CD14-positive monocyte (primary cell): ENCODE data around the gene TTYH3. TPM values are rescaled to one million over a fixed set of nuclear protein-coding genes. Genes with fewer than 3 reads are reported as not detected.

ENCODE experiments used
- DNase-seq, 3 donors: peaks; one replicate each; pipeline ENCODE4 v3.0.0-alpha.2; 2011 to 2022
- H2AFZ ChIP-seq: 2 replicates; pipeline ENCODE4 v1.6.0; 2012; ENCODE audit warnings: mild to moderate bottlenecking, low read depth, low read length, inconsistent platforms; ENCODE audit not compliant: insufficient read depth, poor library complexity, severe bottlenecking
- H3K27ac ChIP-seq, 2 donors: 1 replicate in 1 of 2; 2 replicates in 1 of 2; pipeline ENCODE4 v1.5.1; 2012 to 2013; ENCODE audit warnings: low read length in 2 of 2, control low read depth in 1 of 2, inconsistent platforms in 1 of 2, low read depth in 1 of 2, mild to moderate bottlenecking in 1 of 2
- H3K27me3 ChIP-seq, 2 donors: one replicate each; pipeline versions ENCODE4 v1.6.0 to v1.6.1; 2011 to 2013; ENCODE audit warnings: low read length in 2 of 2; ENCODE audit not compliant: control insufficient read depth in 2 of 2, insufficient read depth in 2 of 2
- H3K36me3 ChIP-seq, 2 donors: replicated peaks in 1 of 2; 1 replicate in 1 of 2; 2 replicates in 1 of 2; pipeline versions ENCODE4 v1.5.1 to v1.6.1; 2012 to 2013; ENCODE audit warnings: low read length in 2 of 2, control low read depth in 1 of 2, inconsistent platforms in 1 of 2, mild to moderate bottlenecking in 1 of 2; ENCODE audit not compliant: insufficient read depth in 2 of 2, control insufficient read depth in 1 of 2
- H3K4me1 ChIP-seq, 2 donors: 1 replicate in 1 of 2; 2 replicates in 1 of 2; pipeline versions ENCODE4 v1.5.1 to v1.6.1; 2012 to 2013; ENCODE audit warnings: low read length in 2 of 2, control low read depth in 1 of 2, inconsistent platforms in 1 of 2, mild to moderate bottlenecking in 1 of 2, moderate library complexity in 1 of 2; ENCODE audit not compliant: insufficient read depth in 2 of 2, control insufficient read depth in 1 of 2
- H3K4me2 ChIP-seq: replicated peaks from 2 replicates; pipeline ENCODE3; 2012; ENCODE audit warnings: low read length, moderate library complexity, mild to moderate bottlenecking; ENCODE audit not compliant: poor library complexity, severe bottlenecking; ENCODE audit errors: extremely low read depth
- H3K4me3 ChIP-seq, 3 experiments: fragments of 200-600 bp in 1 of 3; sonication (generic) in 1 of 3; replicated peaks in 1 of 3; 1 replicate in 2 of 3; 2 replicates in 1 of 3; pipeline ENCODE4 v1.5.1; 2011 to 2013; ENCODE audit warnings: low read length in 3 of 3, mild to moderate bottlenecking in 3 of 3, control low read depth in 2 of 3, low read depth in 2 of 3, inconsistent platforms in 1 of 3, moderate library complexity in 1 of 3
- H3K79me2 ChIP-seq: 2 replicates; pipeline ENCODE4 v1.6.0; 2012; ENCODE audit warnings: mild to moderate bottlenecking, control low read depth, inconsistent platforms, low read length, moderate library complexity; ENCODE audit not compliant: insufficient read depth
- H3K9ac ChIP-seq: 2 replicates; pipeline ENCODE4 v1.6.0; 2017; ENCODE audit warnings: low read length, mild to moderate bottlenecking; ENCODE audit not compliant: insufficient read depth, poor library complexity, severe bottlenecking
- H3K9me3 ChIP-seq, 2 donors: replicated peaks in 1 of 2; 1 replicate in 1 of 2; 2 replicates in 1 of 2; pipeline versions ENCODE4 v1.5.1 to v1.6.1; 2012 to 2013; ENCODE audit warnings: low read length in 2 of 2, control low read depth in 1 of 2; ENCODE audit not compliant: control insufficient read depth in 1 of 2, insufficient read depth in 1 of 2
- H4K20me1 ChIP-seq: 2 replicates; pipeline ENCODE4 v1.6.0; 2012; ENCODE audit warnings: mild to moderate bottlenecking, low read length, control low read depth, moderate library complexity; ENCODE audit not compliant: insufficient read depth
- H3K27ac Mint-ChIP-seq, 7 donors: one replicate each; pipeline ENCODE4 v1.8.0; 2020; ENCODE audit warnings: mild to moderate bottlenecking in 7 of 7, mixed read lengths in 7 of 7, moderate library complexity in 6 of 7, inconsistent platforms in 2 of 7
- H3K27me3 Mint-ChIP-seq, 3 donors: one replicate each; pipeline ENCODE4 v1.8.0; 2021 to 2022; ENCODE audit warnings: low read depth in 3 of 3, mild to moderate bottlenecking in 3 of 3, mixed read lengths in 3 of 3, moderate library complexity in 3 of 3, inconsistent platforms in 1 of 3
- H3K36me3 Mint-ChIP-seq, 2 donors: one replicate each; pipeline ENCODE4 v1.8.0; 2020; ENCODE audit warnings: mixed read lengths in 2 of 2, inconsistent platforms in 1 of 2, mild to moderate bottlenecking in 1 of 2
- H3K4me1 Mint-ChIP-seq: one replicate; pipeline ENCODE4 v1.8.0; 2020; ENCODE audit warnings: mild to moderate bottlenecking, mixed read lengths
- H3K4me3 Mint-ChIP-seq, 2 donors: one replicate each; pipeline ENCODE4 v1.8.0; 2020; ENCODE audit warnings: mild to moderate bottlenecking in 2 of 2, mixed read lengths in 2 of 2, moderate library complexity in 1 of 2
- H3K9me3 Mint-ChIP-seq, 7 donors: one replicate each; pipeline ENCODE4 v1.8.0; 2020 to 2022; ENCODE audit warnings: mixed read lengths in 7 of 7, mild to moderate bottlenecking in 6 of 7, moderate library complexity in 6 of 7, inconsistent platforms in 2 of 7
- CTCF ChIP-seq: fragments of 200-600 bp; IDR thresholded peaks from one replicate; pipeline ENCODE4 v1.8.0; 2022; ENCODE audit warnings: antibody characterized with exemption, mild to moderate bottlenecking
- WGBS: methylation state at CpG from one replicate; pipeline ENCODE4 v1.1.5; 2013; ENCODE audit warnings: missing lambda C conversion rate; ENCODE audit not compliant: insufficient coverage; 5-methylcytosine and 5-hydroxymethylcytosine counted together
- intact Hi-C, 2 donors: fragments of 100-400 bp; cut with micrococcal nuclease; formaldehyde crosslinking; loops; one replicate each; pipeline versions ENCODE4 v1.15.0 to v1.15.1; 2023
- polyA plus RNA-seq, 3 donors: library from polyadenylated mRNA; depleted of rRNA in 1 of 3; unstranded in 2 of 3; stranded (reverse) in 1 of 3; fragments of 300-500 nt in 2 of 3; fragments of >200 nt in 1 of 3; fragmentation: Illumina TruSeq in 2 of 3; gene quantifications; 1 replicate in 2 of 3; 2 replicates in 1 of 3; pipeline ENCODE4 v1.2.3, GENCODE V29; 2012 to 2021

TTYH3 gene
- polyA plus RNA-seq, 3 donors: 13.4 to 73.5 (median 17.4) TPM

- intact Hi-C loops: loop anchor here in 1 of 2 donors (5.0 kb wide), 2 partner anchors 35 to 105 kb away; no protein-coding TSS in a partner anchor
- WGBS: 90% methylated on average over 11 of the region's 15 CpGs
- peaks cover 50 to 55% of the 10 kb centered on the region in 2 donors for H3K4me1 ChIP-seq
These were observed 15.9 kb downstream of the TTYH3 start for GRCh38 chr7:2647594-2648172.

More at GRCh38 chr7:2647594-2648172, 15.9 kb downstream of the TTYH3 start:
- Mint-ChIP-seq H3K27ac (peak overlapping the region; percentile 66 to 88 (median 82)), H3K27me3 (peaks cover 0 to 2% (median 0%) of the 10 kb centered on the region in 3 donors), H3K4me1 (peaks cover 39% of the 10 kb centered on the region), H3K9me3 (peaks cover 0 to 1% (median 0%) of the 10 kb centered on the region in 7 donors), H3K4me3 (no peak overlapping the region), H3K36me3 (peaks cover 40 to 68% of the 10 kb centered on the region in 2 donors)
- Histone ChIP-seq H3K4me3 (no peak overlapping the region), H3K27ac (peak overlapping the region; percentile 52 to 81), H3K79me2 (peaks cover 37% of the 10 kb centered on the region), H3K9me3 (no peaks in the 10 kb centered on the region), H3K27me3 (no peaks in the 10 kb centered on the region), H3K36me3 (peaks cover 46 to 55% of the 10 kb centered on the region in 2 donors), H3K4me2 (no peak overlapping the region), H3K9ac (peak overlapping the region; percentile 27), H4K20me1 (peaks cover 87% of the 10 kb centered on the region), H2AFZ (no peak overlapping the region)
- TF ChIP-seq CTCF: no peak
- peak; percentile 72 to 85 (median 80) for DNase-seq
